ENCODE measurements around the gene ORC5. TPM values are rescaled to one million over a fixed set of nuclear protein-coding genes. Genes with fewer than 3 reads are reported as not detected.

Gene ORC5
- total and polyA plus RNA-seq, 2 experiments from 2014 or later: 5.5 to 9.1 TPM

GRCh38 chr7:104106108-104106905, 101.5 kb downstream of the ORC5 start:
- TF ChIP-seq EZH2 (IDR thresholded peaks at IDR 0.05; ENCODE audit: borderline replicate concordance) (no peak), CTCF (IDR thresholded peaks at IDR 0.05; ENCODE audit: poor library complexity) (peak; percentile 14), EZH2phosphoT487 (IDR thresholded peaks at IDR 0.05; ENCODE audit: low read depth, severe bottlenecking, unreplicated experiment) (no peak)
- H3K4me1 ChIP-seq (ENCODE audit: insufficient read depth): no peaks in the 10 kb centered on the region
- H3K79me2 ChIP-seq: no peaks in the 10 kb centered on the region
- no peaks in the 10 kb centered on the region for H3K27me3 ChIP-seq
- no peak overlapping the region for H3K4me2 ChIP-seq
- no peak overlapping the region for H2AFZ ChIP-seq
- DNase-seq (ENCODE audit: low spot score): no peak
- H3K36me3 ChIP-seq (replicated peaks; ENCODE audit: insufficient read depth, low read depth): no peaks in the 10 kb centered on the region
- no peaks in the 10 kb centered on the region for H3K9me3 ChIP-seq (ENCODE audit: low read depth)
- H3K27ac ChIP-seq: no peak overlapping the region
- no peaks in the 10 kb centered on the region for H4K20me1 ChIP-seq (ENCODE audit: insufficient read depth, poor library complexity, severe bottlenecking)
- 85% methylated on average over 3 of the region's 3 CpGs for WGBS (ENCODE audit: low lambda C conversion rate, missing lambda C conversion rate)
- H3K4me3 ChIP-seq: no peak overlapping the region
- no peaks in the 10 kb centered on the region for H3K9me2 ChIP-seq (replicated peaks; ENCODE audit: insufficient read depth)

GRCh38 chr7:104098890-104099289, 108.9 kb downstream of the ORC5 start:
- H3K9me3 ChIP-seq (ENCODE audit: low read depth): no peaks in the 10 kb centered on the region
- no peak for DNase-seq (ENCODE audit: low spot score)
- H3K27me3 ChIP-seq: no peaks in the 10 kb centered on the region
- no peak overlapping the region for H3K4me3 ChIP-seq
- no peak overlapping the region for H3K4me2 ChIP-seq
- 97% methylated on average over 1 of the region's 1 CpG for WGBS (ENCODE audit: low lambda C conversion rate, missing lambda C conversion rate)
- H3K4me1 ChIP-seq (ENCODE audit: insufficient read depth): no peaks in the 10 kb centered on the region
- no peak overlapping the region for H3K27ac ChIP-seq
- H3K79me2 ChIP-seq: no peaks in the 10 kb centered on the region
- no peaks in the 10 kb centered on the region for H3K36me3 ChIP-seq (replicated peaks; ENCODE audit: insufficient read depth, low read depth)
- no peak overlapping the region for H2AFZ ChIP-seq
- TF ChIP-seq EZH2phosphoT487 (IDR thresholded peaks at IDR 0.05; ENCODE audit: low read depth, severe bottlenecking, unreplicated experiment): no peak
- TF ChIP-seq EZH2 (IDR thresholded peaks at IDR 0.05; ENCODE audit: borderline replicate concordance): no peak
- no peak for TF ChIP-seq CTCF (IDR thresholded peaks at IDR 0.05; ENCODE audit: poor library complexity)
- no peaks in the 10 kb centered on the region for H3K9me2 ChIP-seq (replicated peaks; ENCODE audit: insufficient read depth)
- H4K20me1 ChIP-seq (ENCODE audit: insufficient read depth, poor library complexity, severe bottlenecking): no peaks in the 10 kb centered on the region

GRCh38 chr7:104096683-104097082, 111.1 kb downstream of the ORC5 start:
- TF ChIP-seq EZH2 (IDR thresholded peaks at IDR 0.05; ENCODE audit: borderline replicate concordance) (no peak), EZH2phosphoT487 (IDR thresholded peaks at IDR 0.05; ENCODE audit: low read depth, severe bottlenecking, unreplicated experiment) (no peak), CTCF (IDR thresholded peaks at IDR 0.05; ENCODE audit: poor library complexity) (no peak)
- H3K4me2 ChIP-seq: no peak overlapping the region
- 60% methylated on average over 6 of the region's 6 CpGs for WGBS (ENCODE audit: low lambda C conversion rate, missing lambda C conversion rate)

More at GRCh38 chr7:104096683-104097082, 111.1 kb downstream of the ORC5 start:
- no peaks in the 10 kb centered on the region for H3K9me3 ChIP-seq (ENCODE audit: low read depth)
- no peak overlapping the region for H2AFZ ChIP-seq
- peak; percentile 30 for DNase-seq (ENCODE audit: low spot score)
- no peaks in the 10 kb centered on the region for H3K4me1 ChIP-seq (ENCODE audit: insufficient read depth)
- H3K36me3 ChIP-seq (replicated peaks; ENCODE audit: insufficient read depth, low read depth): no peaks in the 10 kb centered on the region
- no peak overlapping the region for H3K27ac ChIP-seq
- no peaks in the 10 kb centered on the region for H3K79me2 ChIP-seq
- no peaks in the 10 kb centered on the region for H3K27me3 ChIP-seq
- H3K9me2 ChIP-seq (replicated peaks; ENCODE audit: insufficient read depth): no peaks in the 10 kb centered on the region
- no peaks in the 10 kb centered on the region for H4K20me1 ChIP-seq (ENCODE audit: insufficient read depth, poor library complexity, severe bottlenecking)
- H3K4me3 ChIP-seq: no peak overlapping the region
